WERI-Rb-1 (cell line): ENCODE measurements around the gene SPTBN1.
A peak's percentile ranks its signal among the peaks of the same experiment; 100 is the strongest.
"Not testable (repeated sequence)": the region's sequence is repeated elsewhere in the genome, so short reads cannot be mapped to it uniquely, and the experiment has no call there.

ENCODE experiments used
- DNase-seq: peaks from one replicate; pipeline ENCODE4 v3.0.0-alpha.2; 2020
- H3K27ac ChIP-seq: fragments of 250-450 bp; sonication (Bioruptor Pico); 2 replicates; pipeline ENCODE4 v1.5.1; 2020; ENCODE audit warnings: mild to moderate bottlenecking, moderate library complexity
- H3K27me3 ChIP-seq: fragments of 250-450 bp; sonication (Bioruptor Pico); 2 replicates; pipeline ENCODE4 v1.5.1; 2021; ENCODE audit warnings: mild to moderate bottlenecking, low read depth, moderate library complexity; ENCODE audit not compliant: insufficient read depth, severe bottlenecking
- H3K36me3 ChIP-seq: fragments of 250-450 bp; sonication (Bioruptor Pico); 2 replicates; pipeline ENCODE4 v1.5.1; 2020; ENCODE audit warnings: mild to moderate bottlenecking, moderate library complexity
- H3K4me3 ChIP-seq: 2 replicates; pipeline ENCODE4 v1.5.1; 2011; ENCODE audit warnings: low read depth, mild to moderate bottlenecking, control low read depth, low read length
- H3K9me3 ChIP-seq: fragments of 250-450 bp; sonication (Bioruptor Pico); 2 replicates; pipeline ENCODE4 v1.5.1; 2021; ENCODE audit warnings: mild to moderate bottlenecking, moderate library complexity; ENCODE audit not compliant: severe bottlenecking
- TF ChIP-seq, protein P1 (sequence below): IDR thresholded peaks from 2 replicates; pipeline ENCODE4 v1.5.1; 2011; ENCODE audit warnings: low read depth, mild to moderate bottlenecking, control low read depth, inconsistent platforms, low read length

SPTBN1 gene

DNA sequence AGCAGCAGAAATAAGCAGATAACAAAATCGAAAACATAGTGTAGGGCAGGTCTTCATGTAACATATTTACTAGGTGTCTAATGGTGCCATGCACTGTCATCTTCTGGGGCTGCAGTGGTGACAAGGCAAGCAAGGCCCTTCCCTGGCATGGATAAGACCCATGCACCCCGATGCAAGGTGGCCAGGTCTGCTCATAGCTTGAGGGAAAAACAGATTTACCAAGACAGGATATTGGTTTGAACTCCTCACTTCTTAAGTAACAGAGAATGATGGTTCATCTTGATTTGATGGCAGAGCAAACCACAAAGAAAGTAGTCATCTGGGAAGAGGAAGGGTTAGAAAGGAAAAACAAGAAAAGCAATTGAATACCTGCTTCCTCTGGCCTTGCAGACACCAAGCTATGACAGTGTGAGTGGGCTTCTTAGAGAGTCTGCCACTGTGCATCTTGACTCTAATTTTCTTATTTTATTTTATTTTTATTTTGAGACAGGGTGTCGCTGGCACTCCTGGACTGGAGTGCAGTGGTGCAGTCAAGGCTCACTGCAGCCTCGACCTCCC lies 231.5 kb downstream of the SPTBN1 start:
- Histone ChIP-seq H3K36me3 (no peaks in the 10 kb centered on the region), H3K27ac (no peak overlapping the region), H3K9me3 (no peaks in the 10 kb centered on the region), H3K4me3 (no peak overlapping the region), H3K27me3 (no peaks in the 10 kb centered on the region)
- DNase-seq, result no peak
- TF ChIP-seq, protein P1, sequence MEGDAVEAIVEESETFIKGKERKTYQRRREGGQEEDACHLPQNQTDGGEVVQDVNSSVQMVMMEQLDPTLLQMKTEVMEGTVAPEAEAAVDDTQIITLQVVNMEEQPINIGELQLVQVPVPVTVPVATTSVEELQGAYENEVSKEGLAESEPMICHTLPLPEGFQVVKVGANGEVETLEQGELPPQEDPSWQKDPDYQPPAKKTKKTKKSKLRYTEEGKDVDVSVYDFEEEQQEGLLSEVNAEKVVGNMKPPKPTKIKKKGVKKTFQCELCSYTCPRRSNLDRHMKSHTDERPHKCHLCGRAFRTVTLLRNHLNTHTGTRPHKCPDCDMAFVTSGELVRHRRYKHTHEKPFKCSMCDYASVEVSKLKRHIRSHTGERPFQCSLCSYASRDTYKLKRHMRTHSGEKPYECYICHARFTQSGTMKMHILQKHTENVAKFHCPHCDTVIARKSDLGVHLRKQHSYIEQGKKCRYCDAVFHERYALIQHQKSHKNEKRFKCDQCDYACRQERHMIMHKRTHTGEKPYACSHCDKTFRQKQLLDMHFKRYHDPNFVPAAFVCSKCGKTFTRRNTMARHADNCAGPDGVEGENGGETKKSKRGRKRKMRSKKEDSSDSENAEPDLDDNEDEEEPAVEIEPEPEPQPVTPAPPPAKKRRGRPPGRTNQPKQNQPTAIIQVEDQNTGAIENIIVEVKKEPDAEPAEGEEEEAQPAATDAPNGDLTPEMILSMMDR, result no peak

DNA sequence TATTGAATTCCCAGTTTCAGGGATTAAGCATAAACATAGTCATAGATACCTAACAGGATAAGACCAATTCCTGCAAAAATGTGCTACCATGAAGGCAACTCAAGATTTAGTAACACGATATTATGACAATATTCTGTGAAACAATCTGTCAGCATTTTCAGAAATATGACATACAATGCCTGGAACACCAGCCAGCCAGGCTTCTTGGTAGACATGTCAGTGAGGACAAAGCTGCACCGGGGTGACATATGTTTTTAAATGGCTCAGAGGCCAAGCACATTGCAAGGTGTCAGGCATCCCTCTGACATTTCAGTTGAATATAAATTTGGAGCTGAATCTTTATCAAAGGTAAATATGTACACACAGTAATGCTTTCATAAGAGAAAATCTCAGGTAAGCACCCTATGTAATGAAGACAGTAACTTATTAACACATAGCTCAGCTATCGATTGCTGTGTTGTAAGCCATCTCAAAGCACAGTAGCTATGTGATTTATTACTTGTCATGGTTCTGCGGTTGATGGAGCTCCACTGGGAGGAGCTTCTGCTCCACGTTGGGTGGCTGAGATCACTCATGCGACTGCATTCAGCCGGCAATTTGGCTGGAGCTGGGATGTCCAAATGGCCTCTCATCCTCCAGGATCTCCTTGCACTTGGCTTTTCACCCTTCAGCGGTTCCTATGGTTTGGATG lies 235.5 kb downstream of the SPTBN1 start:
- no peak for DNase-seq
- no peak overlapping the region for H3K4me3 ChIP-seq
- TF ChIP-seq, protein P1, result no peak
- no peaks in the 10 kb centered on the region for H3K9me3 ChIP-seq
- no peaks in the 10 kb centered on the region for H3K27me3 ChIP-seq
- no peaks in the 10 kb centered on the region for H3K36me3 ChIP-seq
- no peak overlapping the region for H3K27ac ChIP-seq

DNA sequence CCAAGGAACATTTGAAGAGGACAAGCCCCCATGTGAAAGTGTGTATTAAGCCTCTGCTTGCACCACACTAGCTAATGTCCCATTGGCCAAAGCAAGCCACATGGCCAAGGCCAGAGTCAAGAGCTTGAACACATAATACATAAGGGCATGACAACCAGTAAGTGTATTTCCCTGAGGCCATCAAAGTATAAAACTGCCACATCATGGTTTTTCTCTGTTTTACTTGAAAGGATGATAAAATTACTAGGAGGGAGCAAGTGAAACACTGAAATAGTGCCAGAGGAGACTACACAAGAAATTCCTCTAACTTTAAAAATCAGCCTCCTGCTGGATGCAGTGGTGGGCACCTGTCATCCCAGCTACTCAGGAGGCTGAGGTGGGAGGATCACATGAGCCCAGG lies 236.4 kb downstream of the SPTBN1 start:
- no peaks in the 10 kb centered on the region for H3K36me3 ChIP-seq
- H3K27ac ChIP-seq, result no peak overlapping the region
- H3K27me3 ChIP-seq, result no peaks in the 10 kb centered on the region
- H3K4me3 ChIP-seq, result no peak overlapping the region
- no peak for DNase-seq
- TF ChIP-seq, protein P1, result no peak
- H3K9me3 ChIP-seq, result no peaks in the 10 kb centered on the region

DNA sequence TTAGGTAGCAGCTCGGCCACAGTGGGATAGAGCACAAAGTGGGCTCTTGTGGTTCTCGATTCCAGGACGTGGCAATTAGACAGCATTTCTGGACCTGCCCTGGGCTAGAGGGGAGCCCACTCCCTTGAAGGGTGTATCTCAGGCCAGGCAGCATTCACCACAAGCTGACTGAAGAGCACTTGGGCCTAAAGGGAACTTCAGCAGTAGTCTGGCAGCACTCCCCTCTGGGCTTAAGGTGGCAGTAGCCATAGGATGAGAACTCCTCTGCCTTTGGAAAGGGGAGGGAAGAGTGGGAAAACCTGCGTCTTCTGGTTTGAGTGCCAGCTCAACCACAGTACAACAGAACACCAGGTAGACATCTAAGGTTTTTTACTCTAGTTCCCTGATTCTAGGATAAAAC lies 239.3 kb downstream of the SPTBN1 start:
- H3K27ac ChIP-seq, result no peak overlapping the region
- H3K36me3 ChIP-seq, result no peaks in the 10 kb centered on the region
- no peaks in the 10 kb centered on the region for H3K27me3 ChIP-seq
- H3K4me3 ChIP-seq, result no peak overlapping the region
- no peak for DNase-seq
- no peaks in the 10 kb centered on the region for H3K9me3 ChIP-seq
- TF ChIP-seq, protein P1, result 0 out of 2 replicates have a peak, but pooled peaks have one; percentile 12

DNA sequence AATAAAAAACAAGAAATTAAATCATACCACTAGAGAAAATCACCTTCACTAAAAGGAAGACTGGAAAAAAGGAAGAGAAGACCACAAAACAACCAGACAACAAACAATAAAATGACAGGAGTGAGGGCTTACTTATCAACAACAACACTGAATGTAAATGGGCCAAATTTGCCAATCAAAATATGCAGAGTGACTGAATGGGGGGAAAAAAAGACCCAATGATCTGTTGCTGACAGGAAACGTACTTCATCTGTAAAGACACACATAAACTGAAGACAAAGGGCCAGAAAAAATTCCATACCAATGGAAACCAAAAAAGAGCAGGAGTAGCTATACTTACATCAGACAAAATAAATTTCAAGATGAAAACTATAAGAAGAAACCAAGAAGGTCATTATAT lies 241.8 kb downstream of the SPTBN1 start:
- H3K27ac ChIP-seq, result no peak overlapping the region
- H3K27me3 ChIP-seq, result no peaks in the 10 kb centered on the region
- no peaks in the 10 kb centered on the region for H3K9me3 ChIP-seq
- H3K4me3 ChIP-seq, result no peak overlapping the region
- DNase-seq, result no peak
- TF ChIP-seq, protein P1, result no peak
- no peaks in the 10 kb centered on the region for H3K36me3 ChIP-seq

DNA sequence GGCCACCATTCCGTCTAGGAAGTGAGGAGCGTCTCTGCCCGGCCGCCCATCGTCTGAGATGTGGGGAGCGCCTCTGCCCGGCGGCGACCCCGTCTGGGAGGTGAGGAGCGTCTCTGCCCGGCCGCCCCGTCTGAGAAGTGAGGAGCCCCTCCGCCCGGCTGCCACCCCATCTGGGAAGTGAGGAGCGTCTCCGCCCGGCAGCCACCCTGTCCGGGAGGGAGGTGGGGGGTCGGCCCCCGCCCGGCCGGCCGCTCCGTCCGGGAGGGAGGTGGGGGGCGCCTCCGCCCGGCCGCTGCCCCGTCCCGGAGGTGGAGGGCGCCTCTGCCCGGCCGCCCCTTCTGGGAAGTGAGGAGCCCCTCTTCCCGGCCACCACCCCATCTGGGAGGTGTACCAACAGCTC lies 242.8 kb downstream of the SPTBN1 start:
- H3K9me3 ChIP-seq, H3K36me3 ChIP-seq, DNase-seq, H3K27me3 ChIP-seq, H3K4me3 ChIP-seq, H3K27ac ChIP-seq: not testable (repeated sequence)
